Testis (tissue), 2 donors: ENCODE data around the gene UGT1A9.

Experiments
- POLR2A ChIP-seq: fragments of 450-650 bp; IDR thresholded peaks from one replicate; pipeline ENCODE4 v1.6.1; 2017; ENCODE audit warnings: antibody characterized with exemption, mild to moderate bottlenecking, moderate library complexity
- TF ChIP-seq, protein P1 (sequence below), 3 experiments: fragments of 450-650 bp in 2 of 3; fragments of 200-600 bp in 1 of 3; sonication (generic) in 1 of 3; IDR thresholded peaks; one replicate each; pipeline ENCODE4 v1.5.1; 2016 to 2019; ENCODE audit warnings: antibody characterized with exemption in 3 of 3, mild to moderate bottlenecking in 2 of 3, moderate library complexity in 1 of 3

DNA sequence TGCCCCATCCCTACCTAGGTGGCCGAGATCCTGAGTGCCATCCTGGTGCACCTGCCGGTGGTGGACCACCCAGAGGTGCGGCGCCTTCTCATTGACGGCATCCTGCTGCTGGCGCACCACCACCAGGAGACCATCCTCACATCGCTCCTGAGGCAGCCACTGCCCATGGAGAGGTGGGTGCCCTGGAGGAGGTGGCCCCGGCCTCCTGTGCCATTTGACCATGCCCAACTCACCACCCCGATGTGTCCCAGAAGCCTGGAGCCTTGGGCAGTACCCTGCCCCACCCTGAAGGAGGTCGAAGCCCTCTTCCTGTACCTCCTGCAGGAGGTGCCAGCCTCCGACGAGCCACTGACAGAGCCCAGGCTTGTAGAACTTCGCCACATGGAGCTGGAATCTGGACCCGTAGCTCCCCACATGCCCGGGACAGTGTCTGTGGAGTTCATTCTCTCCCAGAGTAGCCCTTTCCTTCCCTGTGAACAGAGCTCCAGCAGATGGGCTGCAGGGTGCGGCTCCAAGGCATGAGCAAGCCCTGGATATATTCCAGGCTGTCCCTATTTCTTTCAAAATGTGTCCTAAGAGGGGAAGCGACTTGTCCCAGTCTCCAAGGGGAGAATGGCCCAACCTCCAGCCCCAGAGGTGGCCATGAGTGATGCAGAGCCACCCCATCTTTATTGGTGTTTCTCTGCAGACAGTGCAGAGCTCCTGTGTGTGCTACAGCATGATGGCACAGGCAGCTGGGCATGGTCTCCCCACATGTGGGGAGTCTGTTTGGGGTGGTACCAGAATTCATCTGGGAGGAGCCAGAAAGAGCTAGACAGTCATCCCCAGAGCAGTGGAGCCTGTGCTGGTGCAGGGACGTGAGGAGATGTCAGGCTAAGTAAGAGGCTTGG, 148.4 kb downstream of the UGT1A9 start:
- TF ChIP-seq POLR2A, result no peak
- TF ChIP-seq, protein P1, sequence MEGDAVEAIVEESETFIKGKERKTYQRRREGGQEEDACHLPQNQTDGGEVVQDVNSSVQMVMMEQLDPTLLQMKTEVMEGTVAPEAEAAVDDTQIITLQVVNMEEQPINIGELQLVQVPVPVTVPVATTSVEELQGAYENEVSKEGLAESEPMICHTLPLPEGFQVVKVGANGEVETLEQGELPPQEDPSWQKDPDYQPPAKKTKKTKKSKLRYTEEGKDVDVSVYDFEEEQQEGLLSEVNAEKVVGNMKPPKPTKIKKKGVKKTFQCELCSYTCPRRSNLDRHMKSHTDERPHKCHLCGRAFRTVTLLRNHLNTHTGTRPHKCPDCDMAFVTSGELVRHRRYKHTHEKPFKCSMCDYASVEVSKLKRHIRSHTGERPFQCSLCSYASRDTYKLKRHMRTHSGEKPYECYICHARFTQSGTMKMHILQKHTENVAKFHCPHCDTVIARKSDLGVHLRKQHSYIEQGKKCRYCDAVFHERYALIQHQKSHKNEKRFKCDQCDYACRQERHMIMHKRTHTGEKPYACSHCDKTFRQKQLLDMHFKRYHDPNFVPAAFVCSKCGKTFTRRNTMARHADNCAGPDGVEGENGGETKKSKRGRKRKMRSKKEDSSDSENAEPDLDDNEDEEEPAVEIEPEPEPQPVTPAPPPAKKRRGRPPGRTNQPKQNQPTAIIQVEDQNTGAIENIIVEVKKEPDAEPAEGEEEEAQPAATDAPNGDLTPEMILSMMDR (IDR thresholded peaks at IDR 0.05), result no peak
